IMR-90 (cell line): ENCODE data around the gene JSRP1. TPM values are rescaled to one million over a fixed set of nuclear protein-coding genes. Genes with fewer than 3 reads are reported as not detected.

ENCODE experiments used
- ATAC-seq: fragments of 200-7000 bp; cut with Tn5 transposase; 2 replicates; pipeline ENCODE4 v1.9.1; 2020; ENCODE audit warnings: low read depth, mild to moderate bottlenecking, moderate library complexity
- BruUV-seq: library from RNA; stranded (reverse); fragments of 400-500 nt; replicated peaks from 2 replicates; lab custom pipeline; 2021; lab: Mats Ljungman, UMichigan
- CTCF ChIA-PET: fragments of 300-600 bp; formaldehyde crosslinking; extraction: SDS; loops from one replicate; lab custom pipeline; 2021; ENCODE audit warnings: antibody characterized with exemption; lab: Yijun Ruan, JAX
- POLR2A ChIA-PET: fragments of 300-600 bp; sonication (Branson Sonifier 250); formaldehyde crosslinking; loops from one replicate; lab custom pipeline; 2022; ENCODE audit warnings: antibody characterized with exemption; ENCODE audit not compliant: unreplicated experiment; lab: Charles Lee
- DNase-seq: peaks from one replicate; pipeline ENCODE4 v3.0.0; 2013
- H2AFZ ChIP-seq: replicated peaks from 2 replicates; pipeline ENCODE3; 2013; ENCODE audit warnings: low read length, mild to moderate bottlenecking; ENCODE audit not compliant: poor library complexity
- H2AK5ac ChIP-seq: 2 replicates; pipeline ENCODE4 v1.6.1; 2013; ENCODE audit warnings: low read depth, low read length, inconsistent platforms
- H2AK9ac ChIP-seq: replicated peaks from 2 replicates; pipeline ENCODE3; 2013; ENCODE audit warnings: mild to moderate bottlenecking, low read depth, low read length, moderate library complexity; ENCODE audit not compliant: poor library complexity
- H2BK120ac ChIP-seq: 2 replicates; pipeline ENCODE4 v1.6.1; 2013; ENCODE audit warnings: low read depth, low read length, inconsistent platforms
- H2BK15ac ChIP-seq: 3 replicates; pipeline ENCODE4 v1.6.1; 2013; ENCODE audit warnings: low read depth, low read length, inconsistent platforms
- H2BK20ac ChIP-seq: 2 replicates; pipeline ENCODE4 v1.6.1; 2013; ENCODE audit warnings: low read depth, mild to moderate bottlenecking, inconsistent platforms, low read length, moderate library complexity
- H2BK5ac ChIP-seq: 2 replicates; pipeline ENCODE4 v1.6.1; 2013; ENCODE audit warnings: mild to moderate bottlenecking, low read depth, low read length, inconsistent platforms; ENCODE audit not compliant: poor library complexity, severe bottlenecking
- H3K14ac ChIP-seq: replicated peaks from 2 replicates; pipeline ENCODE4 v1.6.1; 2013; ENCODE audit warnings: low read depth, low read length, inconsistent platforms
- H3K18ac ChIP-seq: 2 replicates; pipeline ENCODE4 v1.6.1; 2013; ENCODE audit warnings: low read depth, low read length, control low read depth
- H3K23ac ChIP-seq: 2 replicates; pipeline ENCODE4 v1.6.1; 2013; ENCODE audit warnings: low read depth, low read length, inconsistent platforms
- H3K27ac ChIP-seq: 2 replicates; pipeline ENCODE4 v1.5.1; 2013; ENCODE audit warnings: mild to moderate bottlenecking, control low read depth, low read length; ENCODE audit not compliant: insufficient read depth
- H3K27me3 ChIP-seq: 2 replicates; pipeline ENCODE4 v1.6.1; 2013; ENCODE audit warnings: low read length; ENCODE audit not compliant: control insufficient read depth, insufficient read depth
- H3K36me3 ChIP-seq: 2 replicates; pipeline ENCODE4 v1.6.1; 2013; ENCODE audit warnings: low read length, mixed read lengths; ENCODE audit not compliant: control insufficient read depth, insufficient read depth
- H3K4ac ChIP-seq: 2 replicates; pipeline ENCODE4 v1.6.1; 2013; ENCODE audit warnings: low read depth, low read length, inconsistent platforms
- H3K4me1 ChIP-seq: 2 replicates; pipeline ENCODE4 v1.6.1; 2013; ENCODE audit warnings: low read length, mixed read lengths; ENCODE audit not compliant: control insufficient read depth, insufficient read depth
- H3K4me2 ChIP-seq: 2 replicates; pipeline ENCODE4 v1.6.1; 2013; ENCODE audit warnings: low read depth, mild to moderate bottlenecking, control low read depth, low read length, moderate library complexity
- H3K4me3 ChIP-seq: 2 replicates; pipeline ENCODE4 v1.5.1; 2013; ENCODE audit warnings: low read depth, mild to moderate bottlenecking, control low read depth, low read length, moderate library complexity; ENCODE audit not compliant: insufficient read depth
- H3K56ac ChIP-seq: 2 replicates; pipeline ENCODE4 v1.6.1; 2013; ENCODE audit warnings: low read length, inconsistent platforms; ENCODE audit not compliant: insufficient read depth; ENCODE audit errors: extremely low read depth
- H3K79me1 ChIP-seq, 2 experiments: 2 replicates each; pipeline ENCODE4 v1.6.1; 2013; ENCODE audit warnings: low read length in 2 of 2, inconsistent platforms in 1 of 2, low read depth in 1 of 2
- H3K9ac ChIP-seq: 2 replicates; pipeline ENCODE4 v1.6.1; 2013; ENCODE audit warnings: low read depth, low read length, control low read depth
- H3K9me1 ChIP-seq: 2 replicates; pipeline ENCODE4 v1.6.1; 2013; ENCODE audit warnings: low read length, inconsistent platforms; ENCODE audit not compliant: insufficient read depth
- H3K9me3 ChIP-seq: 2 replicates; pipeline ENCODE4 v1.6.1; 2013; ENCODE audit warnings: low read length; ENCODE audit not compliant: control insufficient read depth, insufficient read depth
- H4K20me1 ChIP-seq: 2 replicates; pipeline ENCODE4 v1.6.1; 2013; ENCODE audit warnings: low read length, inconsistent platforms; ENCODE audit not compliant: insufficient read depth
- H4K5ac ChIP-seq: 2 replicates; pipeline ENCODE4 v1.6.1; 2013; ENCODE audit warnings: mild to moderate bottlenecking, low read depth, low read length, control low read depth
- H4K8ac ChIP-seq, 2 experiments: 2 replicates each; pipeline ENCODE4 v1.6.1; 2013; ENCODE audit warnings: low read depth in 2 of 2, low read length in 2 of 2, control low read depth in 1 of 2, inconsistent platforms in 1 of 2
- H4K91ac ChIP-seq: 2 replicates; pipeline ENCODE4 v1.6.1; 2013; ENCODE audit warnings: low read depth, low read length, inconsistent platforms; ENCODE audit not compliant: insufficient read depth
- BHLHE40 ChIP-seq: fragments of 150-350 bp; IDR thresholded peaks from 2 replicates; pipeline ENCODE4 v1.6.1; 2016; ENCODE audit warnings: mild to moderate bottlenecking, low read depth, low read length
- CEBPB ChIP-seq: IDR thresholded peaks from 2 replicates; pipeline ENCODE4 v1.6.1; 2012; ENCODE audit warnings: low read depth, low read length, improper control_type of control experiment
- MAFK ChIP-seq: IDR thresholded peaks from 2 replicates; pipeline ENCODE4 v1.6.1; 2012; ENCODE audit warnings: low read depth, low read length, improper control_type of control experiment
- MXI1 ChIP-seq: IDR thresholded peaks from 2 replicates; pipeline ENCODE4 v1.6.1; 2012; ENCODE audit warnings: low read depth, mild to moderate bottlenecking, low read length, moderate library complexity, borderline replicate concordance
- NFE2L2 ChIP-seq: fragments of 150-350 bp; IDR thresholded peaks from 2 replicates; pipeline ENCODE4 v1.6.1; 2016; ENCODE audit warnings: low read depth, mild to moderate bottlenecking, low read length
- RCOR1 ChIP-seq: IDR thresholded peaks from 2 replicates; pipeline ENCODE4 v1.6.1; 2012; ENCODE audit warnings: mild to moderate bottlenecking, low read length, improper control_type of control experiment; ENCODE audit not compliant: insufficient replicate concordance
- WGBS, 2 experiments: methylation state at CpG; one replicate each; pipeline versions ENCODE4 v1.1.5 to v1.1.7; 2013; ENCODE audit warnings: missing lambda C conversion rate in 2 of 2; ENCODE audit not compliant: insufficient read length in 1 of 2; ENCODE audit errors: extremely low coverage in 2 of 2; 5-methylcytosine and 5-hydroxymethylcytosine counted together
- dilution Hi-C: fragments of 300-500 bp; cut with HindIII; formaldehyde crosslinking; loops from one replicate; pipeline ENCODE4 v1.14.3; 2018; ENCODE audit warnings: low sequenced_read_pairs; ENCODE audit not compliant: unreplicated experiment
- in situ Hi-C: fragments of 300-500 bp; cut with MboI; formaldehyde crosslinking; loops from 3 replicates; pipeline ENCODE4 v1.14.3; 2019; ENCODE audit warnings: low sequenced_read_pairs, inconsistent platforms, mixed read lengths
- intact Hi-C: fragments of 100-400 bp; cut with micrococcal nuclease; formaldehyde crosslinking; loops from 2 replicates; pipeline ENCODE4 v1.10.0; 2022
- polyA plus RNA-seq, 3 experiments: library from polyadenylated mRNA; depleted of rRNA; stranded (reverse); fragments of >200 nt; gene quantifications; 2 replicates each; pipeline ENCODE4 v1.2.3, GENCODE V29; 2012; ENCODE audit warnings: low replicate concordance in 1 of 3
- total RNA-seq: library from RNA; depleted of rRNA; stranded (reverse); fragments of >200 nt; gene quantifications from 2 replicates; pipeline ENCODE4 v1.2.3, GENCODE V29; 2012

JSRP1 gene
- total and polyA plus RNA-seq, 2 of the 4 experiments (the other 2 are of a cell fraction) = not detected

DNA sequence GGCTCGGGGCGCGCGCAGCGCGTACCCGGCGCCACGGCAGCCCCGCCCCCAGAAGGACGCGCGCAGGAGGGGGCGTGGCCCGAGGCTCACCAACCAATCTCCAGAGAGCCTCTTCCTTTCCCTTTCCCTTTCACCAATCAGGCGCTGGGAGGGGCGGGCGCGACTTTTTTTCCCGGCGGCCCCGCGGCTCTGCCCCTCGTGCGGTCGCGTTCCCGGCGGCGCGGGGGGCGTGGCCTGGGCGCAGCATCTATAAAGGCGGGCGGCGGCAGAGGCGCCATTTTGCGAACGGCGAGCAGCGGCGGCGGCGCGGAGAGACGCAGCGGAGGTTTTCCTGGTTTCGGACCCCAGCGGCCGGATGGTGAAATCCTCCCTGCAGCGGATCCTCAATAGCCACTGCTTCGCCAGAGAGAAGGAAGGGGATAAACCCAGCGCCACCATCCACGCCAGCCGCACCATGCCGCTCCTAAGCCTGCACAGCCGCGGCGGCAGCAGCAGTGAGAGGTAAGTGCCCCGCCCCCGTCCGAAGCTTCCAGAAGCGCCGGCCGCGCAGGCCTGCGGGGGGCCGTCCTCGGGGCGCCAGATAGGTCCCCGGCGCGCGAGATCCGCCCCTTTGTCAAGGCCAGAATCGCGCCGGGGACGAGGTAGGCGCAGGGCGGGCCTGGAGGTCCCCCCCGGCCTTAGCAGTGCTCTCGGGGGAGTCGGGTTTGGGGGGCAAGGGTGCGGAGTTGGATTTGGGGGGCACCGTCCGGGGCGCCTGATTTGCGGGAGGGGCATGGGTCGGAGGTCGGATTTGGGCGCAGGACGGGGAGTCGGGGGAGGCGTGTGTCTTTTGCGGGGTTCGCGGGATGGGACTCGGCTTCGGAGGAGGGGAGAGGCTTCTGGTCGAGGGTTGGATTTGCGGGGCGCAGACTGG is 13.3 kb upstream of the JSRP1 start (continued):
- 0 out of 2 replicates have a peak, but pooled peaks have one; percentile 26 for TF ChIP-seq MXI1
- TF ChIP-seq BHLHE40 = peak; percentile 67
- TF ChIP-seq RCOR1 = no peak
- no peak for TF ChIP-seq CEBPB

GRCh38 chr19:2268861-2269243 is 12.6 kb upstream of the JSRP1 start:
- H2AK9ac ChIP-seq = peak overlapping the region; percentile 88
- WGBS, 2 experiments = 0% methylated on average over 15 of the region's 19 CpGs; no CpG with 5 or more reads in 1 of the 2 experiments
- TF ChIP-seq MAFK (no peak), CEBPB (no peak), BHLHE40 (no peak), NFE2L2 (no peak)
- peak overlapping the region; percentile 91 for H4K5ac ChIP-seq
- DNase-seq (no peak), ATAC-seq (no peak)
- no peaks in the 10 kb centered on the region for H3K27me3 ChIP-seq
- peak overlapping the region; percentile 72 for H3K4me3 ChIP-seq
- H2BK15ac ChIP-seq = peak overlapping the region; percentile 48; the same call in 1 of the 3 replicates
- H3K23ac ChIP-seq = peak overlapping the region; percentile 56; the same call in 1 of the 2 replicates
- H4K91ac ChIP-seq = peak overlapping the region; percentile 52; the same call in 1 of the 2 replicates
- peak overlapping the region; percentile 84 for H3K4ac ChIP-seq
- no peaks in the 10 kb centered on the region for H3K9me3 ChIP-seq
- intact Hi-C loops = no loop called here
- peak overlapping the region; percentile 64; the same call in 1 of the 2 replicates for H3K4me2 ChIP-seq
- peaks cover 14% of the 10 kb centered on the region for H3K4me1 ChIP-seq
- ChIA-PET CTCF (no interaction called here), POLR2A (no interaction called here)
- H2AFZ ChIP-seq = peak overlapping the region; percentile 96
- H3K18ac ChIP-seq = peak overlapping the region; percentile 54; the same call in 1 of the 2 replicates
- no peak overlapping the region for H2BK120ac ChIP-seq
- peak overlapping the region; percentile 73; the same call in 1 of the 2 replicates for H2AK5ac ChIP-seq
- H3K36me3 ChIP-seq = peaks cover 19% of the 10 kb centered on the region
- dilution Hi-C loops = no loop called here
- H3K9me1 ChIP-seq = no peaks in the 10 kb centered on the region; the same call in 1 of the 2 replicates
- peak overlapping the region; percentile 59 for H2BK5ac ChIP-seq
- BruUV-seq = no TSS peak
- H3K27ac ChIP-seq = peak overlapping the region; percentile 69
- H4K8ac ChIP-seq = peak overlapping the region; percentile 56 to 95
- in situ Hi-C loops = no loop called here
- H3K56ac ChIP-seq = no peak overlapping the region; the same call in 1 of the 2 replicates
- peak overlapping the region; percentile 93 for H3K14ac ChIP-seq
- H3K9ac ChIP-seq = peak overlapping the region; percentile 57; the same call in 1 of the 2 replicates
- H4K20me1 ChIP-seq = peaks cover 46% of the 10 kb centered on the region
- H3K79me1 ChIP-seq = peaks cover under 1 to 29% of the 10 kb centered on the region in 2 experiments; a peak in 3 of 4 replicates
- no peak overlapping the region for H2BK20ac ChIP-seq
